Inferior parietal cortex (tissue), 1 donor: ENCODE measurements around the gene KAZN.

Experiments used
- DNase-seq: peaks from one replicate; pipeline ENCODE4 v3.0.0-alpha.2; 2016; ENCODE audit errors: extremely low spot score

Gene KAZN

GRCh38 chr1:14825396-14825795, 226.9 kb downstream of the KAZN start:
- no peak for DNase-seq

- peak; percentile 62 for DNase-seq
Measured at GRCh38 chr1:14826172-14826636, 227.7 kb downstream of the KAZN start.

- DNase-seq = no peak
Measured at GRCh38 chr1:14826731-14827326, 228.3 kb downstream of the KAZN start.

DNA sequence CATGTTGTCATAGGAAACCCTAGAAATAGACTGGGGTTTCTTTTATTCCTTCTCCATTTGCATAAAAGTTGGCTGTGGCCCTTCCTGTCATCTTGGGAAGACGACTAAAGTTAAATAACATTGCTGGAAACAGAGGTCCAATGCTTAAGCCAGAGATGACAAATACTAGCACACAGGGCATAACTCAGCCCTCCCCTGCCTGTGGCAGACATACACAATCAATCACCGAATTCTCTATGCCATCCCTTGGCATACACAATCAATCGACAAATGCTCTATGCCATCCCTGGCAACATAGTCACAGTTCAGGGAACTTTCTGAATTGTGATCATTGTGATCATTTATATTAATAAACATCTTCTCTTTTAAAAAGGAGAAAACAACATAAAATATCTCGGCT, 229.4 kb downstream of the KAZN start:
- DNase-seq = no peak

DNA sequence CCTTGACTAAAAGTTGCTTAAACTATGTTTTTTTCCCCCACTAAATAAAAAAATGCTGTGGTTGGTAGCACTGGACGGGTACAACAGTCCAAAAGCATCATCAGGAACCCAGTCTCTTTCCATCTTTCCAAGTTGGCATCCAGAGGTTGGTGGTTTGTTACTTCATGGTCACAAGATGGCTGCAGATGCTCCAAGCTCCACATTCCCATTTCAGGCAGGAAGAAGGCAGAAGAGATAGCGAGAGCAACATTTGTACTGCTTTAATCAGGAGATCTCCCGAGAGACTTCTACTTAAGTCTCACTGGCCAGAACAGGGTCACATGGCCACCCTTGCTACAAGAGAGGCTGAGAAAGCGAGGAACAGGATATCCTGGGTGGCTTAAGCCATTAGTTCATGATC, 230.2 kb downstream of the KAZN start:
- DNase-seq = no peak

GRCh38 chr1:14835725-14836124, 237.2 kb downstream of the KAZN start:
- DNase-seq = no peak

GRCh38 chr1:14836426-14837140, 238.1 kb downstream of the KAZN start:
- no peak for DNase-seq

DNA sequence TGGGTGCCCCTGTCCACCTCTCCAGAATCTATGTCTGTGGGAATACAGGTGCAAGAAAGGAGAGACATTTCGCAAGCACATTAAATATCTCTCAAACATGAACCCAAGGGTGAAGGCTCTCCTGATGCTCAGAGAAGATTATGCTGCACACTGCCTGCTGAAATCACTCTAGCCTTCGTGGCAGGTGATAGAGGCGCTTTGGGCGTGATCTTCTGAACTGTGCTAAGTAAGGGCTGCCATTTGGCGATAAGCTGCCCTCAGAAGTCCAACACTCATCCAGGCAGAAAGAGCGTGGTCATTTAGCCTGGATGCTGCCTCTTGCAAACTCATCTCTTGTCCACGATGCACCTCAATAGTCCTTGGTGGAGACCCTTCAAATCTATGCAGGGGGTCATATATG, 241.9 kb downstream of the KAZN start:
- no peak for DNase-seq

DNA sequence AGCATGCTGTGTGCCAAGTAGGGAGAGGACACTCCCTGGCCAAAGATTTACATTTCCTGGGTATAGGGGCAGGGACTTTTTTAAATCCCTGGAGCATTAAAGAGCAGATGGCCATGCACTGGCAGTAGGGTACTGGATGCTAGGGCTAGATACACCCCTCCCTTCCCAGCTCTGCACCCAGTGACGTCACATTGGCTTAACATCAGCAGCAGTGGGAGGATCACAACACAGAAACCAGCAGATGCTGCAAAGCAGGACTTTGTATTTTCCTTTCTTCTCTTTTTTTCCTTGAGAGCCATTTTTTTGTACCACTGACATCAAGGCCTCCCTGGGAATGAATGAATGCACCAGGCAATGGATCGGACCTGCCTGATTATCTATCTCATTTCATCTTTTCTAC, 243.0 kb downstream of the KAZN start:
- DNase-seq = no peak

DNA sequence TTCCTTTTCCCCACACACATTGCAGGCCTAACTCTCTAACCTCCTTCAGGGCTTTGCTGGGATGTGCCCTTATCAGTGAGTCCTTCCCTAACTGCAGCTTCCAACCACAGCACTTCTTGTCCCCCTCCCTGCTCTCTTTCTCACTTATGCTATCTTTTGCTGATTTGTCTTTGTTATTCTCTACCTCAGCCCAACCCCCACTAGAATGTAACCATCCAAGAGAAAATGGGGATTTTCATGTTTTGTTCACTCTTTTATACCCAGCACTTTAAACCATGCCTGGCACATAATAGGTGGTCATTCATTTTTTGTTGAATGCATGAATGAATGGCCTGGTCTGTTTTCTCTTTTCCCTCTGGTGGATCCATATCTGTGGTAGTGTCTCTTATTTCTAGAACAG, 243.5 kb downstream of the KAZN start:
- DNase-seq = no peak

DNA sequence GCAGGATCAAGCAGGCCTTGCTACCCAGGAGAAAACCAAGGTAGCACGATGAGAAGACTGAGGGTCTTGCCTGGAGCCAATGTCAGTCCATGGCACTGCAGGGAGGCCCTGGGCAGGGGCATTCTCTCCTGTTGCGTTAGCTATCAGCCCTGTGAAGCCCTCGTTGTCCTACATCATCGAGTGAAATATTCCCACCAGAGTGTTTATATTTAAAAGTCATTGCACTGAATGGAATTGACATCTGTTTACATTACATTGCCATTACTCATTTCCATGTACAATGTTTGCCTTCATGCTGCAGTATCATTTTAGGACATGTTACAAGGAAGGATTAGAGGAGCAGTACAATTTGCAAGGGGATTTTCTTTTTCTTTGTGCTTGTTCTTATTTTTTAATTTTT, 243.9 kb downstream of the KAZN start:
- no peak for DNase-seq

- DNase-seq = no peak
Measured at GRCh38 chr1:14842891-14843290, 244.4 kb downstream of the KAZN start.

DNA sequence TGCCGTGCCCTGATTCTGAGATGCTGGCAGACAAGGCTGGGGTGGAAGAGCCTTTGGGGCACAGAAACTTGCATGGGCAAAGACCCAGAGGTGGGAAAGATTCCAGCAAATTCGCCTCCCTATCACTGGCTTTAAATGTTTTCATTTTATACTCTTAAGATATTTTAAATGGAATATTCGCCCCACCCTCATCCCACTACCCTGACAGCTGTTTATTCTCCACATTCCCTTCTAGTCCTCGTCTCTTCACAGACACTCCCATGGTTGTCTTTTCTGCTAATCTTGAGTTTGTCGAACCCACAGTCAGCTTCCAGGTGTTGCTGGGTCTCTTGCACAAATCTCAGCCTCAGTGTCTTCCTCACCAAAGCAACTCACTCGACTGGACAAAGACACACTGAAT, 245.0 kb downstream of the KAZN start:
- DNase-seq = no peak

DNA sequence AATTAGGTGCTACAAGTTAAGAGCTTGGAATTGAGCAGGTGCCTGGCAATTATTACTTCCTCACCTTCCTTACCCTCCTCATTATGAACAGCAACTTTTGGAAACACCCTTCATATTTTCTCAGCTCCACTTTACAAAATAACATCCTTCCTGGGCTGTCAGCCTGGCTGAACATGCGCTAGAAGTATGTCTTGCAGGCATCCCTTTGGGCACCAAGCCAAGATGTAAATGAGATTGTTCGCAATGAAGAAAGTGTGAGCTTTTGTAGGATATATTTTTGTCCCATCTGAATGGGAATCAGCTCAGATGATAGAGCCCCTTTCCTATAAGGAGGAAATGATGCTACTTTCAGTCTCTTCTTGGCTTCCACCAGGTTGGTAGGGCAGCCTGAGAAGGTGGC, 245.9 kb downstream of the KAZN start:
- no peak for DNase-seq

GRCh38 chr1:14844923-14845617, 246.6 kb downstream of the KAZN start:
- DNase-seq = no peak

GRCh38 chr1:14845851-14846250, 247.4 kb downstream of the KAZN start:
- no peak for DNase-seq

- DNase-seq = no peak
Measured at GRCh38 chr1:14846688-14847087, 248.2 kb downstream of the KAZN start.

DNA sequence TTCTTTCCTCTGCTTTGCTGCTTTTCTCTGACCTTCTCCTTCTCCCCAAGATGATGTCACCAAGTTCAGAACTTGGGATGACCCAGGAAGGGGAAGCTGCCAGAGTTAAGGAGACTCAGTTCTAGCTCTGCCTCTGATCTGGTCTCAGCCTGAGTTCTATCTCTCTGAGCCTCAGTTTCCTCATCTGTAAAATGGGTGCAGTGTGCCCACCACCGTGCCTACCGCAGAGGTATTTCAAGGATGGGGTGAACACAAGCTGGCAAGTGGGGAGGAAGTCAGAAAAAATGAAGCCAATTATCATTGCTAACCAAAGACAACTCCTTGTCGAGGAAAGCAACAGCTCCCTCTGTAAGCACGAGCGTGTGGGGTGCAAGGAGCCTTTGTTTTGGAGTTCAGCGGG, 249.7 kb downstream of the KAZN start:
- DNase-seq = no peak

DNA sequence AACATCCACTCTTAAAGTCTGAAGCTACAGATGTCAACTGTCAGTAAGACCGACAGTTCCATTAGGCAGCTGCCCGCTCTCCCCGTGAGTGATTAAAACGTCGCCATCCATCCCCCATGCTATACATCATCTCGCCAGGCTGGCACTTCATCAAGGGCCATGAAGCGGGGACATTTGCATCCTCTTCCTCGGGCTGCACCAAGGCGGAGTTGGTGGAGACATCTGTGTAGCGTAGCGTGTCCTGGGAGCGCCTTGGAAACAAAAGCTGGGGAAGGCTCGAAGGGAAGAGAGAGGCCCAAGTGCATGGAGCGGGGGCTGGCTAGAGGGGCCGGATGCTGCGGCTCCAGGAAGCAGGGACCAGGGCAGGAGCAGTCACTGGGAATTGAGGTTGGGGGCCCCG, 250.1 kb downstream of the KAZN start:
- DNase-seq = no peak

- DNase-seq = no peak
Measured at GRCh38 chr1:14849038-14849437, 250.6 kb downstream of the KAZN start.

DNA sequence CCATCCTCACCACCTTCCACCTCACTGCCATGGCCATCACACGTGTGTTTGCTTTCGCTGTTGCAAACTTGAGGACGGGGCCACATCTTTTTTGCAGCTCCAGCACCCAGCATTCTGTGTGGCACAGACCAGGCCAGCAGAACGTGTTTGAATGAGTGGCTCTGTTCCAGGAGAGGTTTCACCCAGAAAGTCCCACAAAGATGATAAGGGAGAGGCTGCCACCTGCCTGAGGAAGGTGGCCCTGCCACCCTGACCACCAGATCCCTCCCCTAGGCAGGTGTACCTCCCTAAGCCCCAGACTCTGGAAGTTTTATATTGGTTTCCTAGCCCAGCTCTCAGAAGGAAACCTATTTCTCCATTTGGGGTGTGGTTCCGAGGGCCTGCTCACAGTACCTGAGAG, 252.1 kb downstream of the KAZN start:
- DNase-seq = no peak

DNA sequence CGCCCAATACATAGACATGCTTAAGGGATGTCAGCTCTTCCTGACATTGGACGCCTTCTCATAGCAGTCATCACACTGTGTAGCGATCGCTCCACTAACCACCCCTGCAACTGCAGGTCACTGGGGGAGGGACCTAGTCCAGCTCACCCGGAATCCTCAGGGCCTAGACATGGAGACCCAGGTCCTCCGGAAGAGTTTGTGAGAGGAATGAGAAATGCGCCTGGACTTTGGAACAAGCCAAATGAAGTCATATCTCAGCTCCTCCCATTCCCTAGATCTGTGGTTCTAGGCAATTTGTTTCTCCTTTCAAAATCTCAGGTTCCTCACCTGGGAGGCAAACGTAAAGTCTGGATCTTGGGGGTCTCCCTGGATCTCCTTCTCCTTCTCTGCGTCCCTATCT, 253.3 kb downstream of the KAZN start:
- no peak for DNase-seq

- no peak for DNase-seq
Measured at GRCh38 chr1:14852291-14852690, 253.8 kb downstream of the KAZN start.
